ENCODE results near the gene CD79B.
"Not testable (repeated sequence)": the region's sequence is repeated elsewhere in the genome, so short reads cannot be mapped to it uniquely, and the experiment has no call there.

Gene CD79B

GRCh38 chr17:63930951-63931575, 1.1 kb downstream of the CD79B start:
- FAIRE-seq = no peak

- FAIRE-seq = no peak
Observed at GRCh38 chr17:63929860-63930766, 2.0 kb downstream of the CD79B start.

- no peak for FAIRE-seq
Observed at GRCh38 chr17:63928966-63929695, 3.0 kb downstream of the CD79B start.

- FAIRE-seq = no peak
Observed at GRCh38 chr17:63928172-63928666, 3.9 kb downstream of the CD79B start.

- FAIRE-seq = no peak
Observed at GRCh38 chr17:63927464-63928171, 4.5 kb downstream of the CD79B start.

GRCh38 chr17:63926164-63926563, 6.0 kb downstream of the CD79B start:
- FAIRE-seq = no peak

GRCh38 chr17:63925615-63926014, 6.5 kb downstream of the CD79B start:
- no peak for FAIRE-seq

GRCh38 chr17:63922402-63922801, 9.7 kb downstream of the CD79B start:
- FAIRE-seq = not testable (repeated sequence)

GRCh38 chr17:63920779-63921178, 11.4 kb downstream of the CD79B start:
- FAIRE-seq = not testable (repeated sequence)

- not testable (repeated sequence) for FAIRE-seq
Observed at GRCh38 chr17:63920050-63920449, 12.1 kb downstream of the CD79B start.

GRCh38 chr17:63919311-63919723, 12.8 kb downstream of the CD79B start:
- no peak for FAIRE-seq

- not testable (repeated sequence) for FAIRE-seq
Observed at GRCh38 chr17:63918789-63919305, 13.3 kb downstream of the CD79B start, which contains the start of gene GH1. Gene GH1, minus strand, starts transcription at chr17:63918839. Its CDS starts 63 bp downstream, at chr17:63918776.

GRCh38 chr17:63918305-63918704, 13.8 kb downstream of the CD79B start:
- FAIRE-seq = no peak

- no peak for FAIRE-seq
Observed at GRCh38 chr17:63917646-63918045, 14.5 kb downstream of the CD79B start.

- not testable (repeated sequence) for FAIRE-seq
Observed at GRCh38 chr17:63917206-63917605, 14.9 kb downstream of the CD79B start.

- FAIRE-seq = no peak
Observed at GRCh38 chr17:63916566-63917185, 15.5 kb downstream of the CD79B start.

- not testable (repeated sequence) for FAIRE-seq
Observed at GRCh38 chr17:63915753-63916152, 16.4 kb downstream of the CD79B start.

GRCh38 chr17:63914471-63914870, 17.7 kb downstream of the CD79B start:
- FAIRE-seq = no peak

GRCh38 chr17:63911657-63912100, 20.5 kb downstream of the CD79B start:
- no peak for FAIRE-seq

- FAIRE-seq = no peak
Observed at GRCh38 chr17:63911041-63911635, 21.0 kb downstream of the CD79B start, which contains the start of gene CSHL1. Gene CSHL1, minus strand, starts transcription at chr17:63911258. Its CDS starts 62 bp downstream, at chr17:63911196.

- no peak for FAIRE-seq
Observed at GRCh38 chr17:63910096-63910495, 22.0 kb downstream of the CD79B start.
